Neural progenitor cell (in vitro differentiated cells): Measurements from ENCODE around the gene ANKRD11. TPM values are rescaled to one million over a fixed set of nuclear protein-coding genes. Genes with fewer than 3 reads are reported as not detected.
"Not testable (repeated sequence)": the region's sequence is repeated elsewhere in the genome, so short reads cannot be mapped to it uniquely, and the experiment has no call there.

Experiments used
- DNase-seq: peaks from one replicate; pipeline ENCODE4 v3.0.0-alpha.2; 2016; ENCODE audit warnings: low spot score
- H2AFZ ChIP-seq: fragments of 200-600 bp; sonication (generic); replicated peaks from 2 replicates; pipeline ENCODE4 v1.6.1; 2016; ENCODE audit warnings: antibody characterized with exemption
- H3F3A ChIP-seq: fragments of 200-600 bp; sonication (generic); 2 replicates; pipeline ENCODE4 v1.6.1; 2016; ENCODE audit warnings: antibody characterized with exemption, low read depth
- H3K27ac ChIP-seq: fragments of 200-600 bp; sonication (generic); 2 replicates; pipeline ENCODE4 v1.5.1; 2016; ENCODE audit warnings: mild to moderate bottlenecking
- H3K27me3 ChIP-seq: fragments of 200-600 bp; sonication (generic); 2 replicates; pipeline ENCODE4 v1.6.1; 2016; ENCODE audit warnings: mild to moderate bottlenecking, moderate library complexity
- H3K36me3 ChIP-seq: fragments of 200-600 bp; sonication (generic); 2 replicates; pipeline ENCODE4 v1.5.1; 2016
- H3K4me1 ChIP-seq: fragments of 200-600 bp; sonication (generic); 2 replicates; pipeline ENCODE4 v1.6.1; 2016; ENCODE audit warnings: mixed run types
- H3K4me2 ChIP-seq: fragments of 200-600 bp; sonication (generic); 2 replicates; pipeline ENCODE4 v1.6.1; 2016
- H3K4me3 ChIP-seq: fragments of 200-600 bp; sonication (generic); 2 replicates; pipeline ENCODE4 v1.5.1; 2016
- H3K79me2 ChIP-seq: fragments of 200-600 bp; sonication (generic); 2 replicates; pipeline ENCODE4 v1.6.1; 2016; ENCODE audit warnings: low read depth
- H3K9ac ChIP-seq: fragments of 200-600 bp; sonication (generic); 2 replicates; pipeline ENCODE4 v1.6.1; 2016
- H3K9me3 ChIP-seq: fragments of 200-600 bp; sonication (generic); 2 replicates; pipeline ENCODE4 v1.5.1; 2016; ENCODE audit warnings: low read depth
- H4K20me1 ChIP-seq: fragments of 200-600 bp; sonication (generic); 2 replicates; pipeline ENCODE4 v1.6.1; 2016; ENCODE audit warnings: low read depth
- H3K27ac Mint-ChIP-seq: 3 replicates; pipeline ENCODE4 v1.8.0; 2021; ENCODE audit warnings: mixed read lengths
- H3K27me3 Mint-ChIP-seq: 2 replicates; pipeline ENCODE4 v1.8.0; 2022; ENCODE audit warnings: low read depth, mild to moderate bottlenecking, inconsistent platforms, moderate library complexity, mixed read lengths; ENCODE audit not compliant: insufficient read depth
- H3K36me3 Mint-ChIP-seq: 3 replicates; pipeline ENCODE4 v1.8.0; 2021; ENCODE audit warnings: mixed read lengths
- H3K4me1 Mint-ChIP-seq: 3 replicates; pipeline ENCODE4 v1.8.0; 2021; ENCODE audit warnings: mixed read lengths
- H3K4me3 Mint-ChIP-seq: 3 replicates; pipeline ENCODE4 v1.8.0; 2021; ENCODE audit warnings: mild to moderate bottlenecking, moderate library complexity, mixed read lengths
- H3K9me3 Mint-ChIP-seq: 3 replicates; pipeline ENCODE4 v1.8.0; 2020; ENCODE audit warnings: mixed read lengths
- CTCF ChIP-seq: fragments of 200-600 bp; sonication (generic); IDR thresholded peaks from 2 replicates; pipeline ENCODE4 v1.5.1; 2017; ENCODE audit warnings: antibody characterized with exemption, mild to moderate bottlenecking
- EZH2 ChIP-seq: fragments of 200-600 bp; sonication (generic); IDR thresholded peaks from 2 replicates; pipeline ENCODE4 v1.6.1; 2017; ENCODE audit warnings: antibody characterized with exemption, mild to moderate bottlenecking, moderate library complexity
- EZH2phosphoT487 ChIP-seq: fragments of 200-600 bp; sonication (generic); IDR thresholded peaks from 2 replicates; pipeline ENCODE4 v1.6.1; 2017; ENCODE audit warnings: antibody characterized with exemption
- total RNA-seq: library from RNA; depleted of rRNA; stranded (reverse); fragments of >200 nt; gene quantifications from 2 replicates; pipeline ENCODE4 v1.2.3, GENCODE V29; 2015; ENCODE audit warnings: low replicate concordance

ANKRD11 gene
- total RNA-seq, 1 donor from 2014 or later = 47.3 TPM

- peaks cover 24% of the 10 kb centered on the region for H3K9me3 Mint-ChIP-seq
- H3K27ac Mint-ChIP-seq = no peak overlapping the region
- Histone ChIP-seq H2AFZ (no peak overlapping the region), H3F3A (peaks cover 8% of the 10 kb centered on the region), H3K79me2 (peaks cover 98% of the 10 kb centered on the region), H3K27me3 (no peaks in the 10 kb centered on the region), H3K4me1 (no peaks in the 10 kb centered on the region), H4K20me1 (peaks cover 73% of the 10 kb centered on the region), H3K36me3 (no peaks in the 10 kb centered on the region), H3K9me3 (no peaks in the 10 kb centered on the region), H3K9ac (no peak overlapping the region), H3K4me2 (no peak overlapping the region), H3K27ac (peak overlapping the region; percentile 46), H3K4me3 (no peak overlapping the region)
- DNase-seq = no peak
- H3K36me3 Mint-ChIP-seq = peaks cover 31% of the 10 kb centered on the region
- H3K27me3 Mint-ChIP-seq = peaks cover 7% of the 10 kb centered on the region
- TF ChIP-seq EZH2phosphoT487 (no peak), CTCF (no peak), EZH2 (no peak)
- peaks cover 17% of the 10 kb centered on the region for H3K4me1 Mint-ChIP-seq
- no peak overlapping the region for H3K4me3 Mint-ChIP-seq
Measured at GRCh38 chr16:89455692-89456091, 34.7 kb downstream of the ANKRD11 start.

- H3K36me3 Mint-ChIP-seq = peaks cover 27% of the 10 kb centered on the region
- H3F3A ChIP-seq = peaks cover 8% of the 10 kb centered on the region
- H3K4me3 Mint-ChIP-seq = no peak overlapping the region
- no peak overlapping the region for H2AFZ ChIP-seq
- H3K27me3 Mint-ChIP-seq = peaks cover 7% of the 10 kb centered on the region
- no peak overlapping the region for H3K9ac ChIP-seq
- H3K79me2 ChIP-seq = peaks cover 98% of the 10 kb centered on the region
- no peaks in the 10 kb centered on the region for H3K4me1 ChIP-seq
- H3K9me3 Mint-ChIP-seq = peaks cover 21% of the 10 kb centered on the region
- TF ChIP-seq EZH2phosphoT487 (no peak), EZH2 (no peak), CTCF (no peak)
- H3K9me3 ChIP-seq = no peaks in the 10 kb centered on the region
- H3K4me1 Mint-ChIP-seq = peaks cover 18% of the 10 kb centered on the region
- H3K27ac ChIP-seq = peak overlapping the region; percentile 46
- no peak overlapping the region for H3K27ac Mint-ChIP-seq
- H3K36me3 ChIP-seq = no peaks in the 10 kb centered on the region
- no peak overlapping the region for H3K4me3 ChIP-seq
- no peak for DNase-seq
- no peaks in the 10 kb centered on the region for H3K27me3 ChIP-seq
- H4K20me1 ChIP-seq = peaks cover 73% of the 10 kb centered on the region
- H3K4me2 ChIP-seq = no peak overlapping the region
Measured at GRCh38 chr16:89455178-89455577, 35.2 kb downstream of the ANKRD11 start.

- DNase-seq, H3K36me3 ChIP-seq: not testable (repeated sequence)
Measured at GRCh38 chr16:89454378-89455125, 35.8 kb downstream of the ANKRD11 start.

More at GRCh38 chr16:89454378-89455125, 35.8 kb downstream of the ANKRD11 start:
- H3K4me3 Mint-ChIP-seq, H3K27me3 ChIP-seq, H3K27ac ChIP-seq, H3K27me3 Mint-ChIP-seq, H3K4me1 ChIP-seq, H3K4me2 ChIP-seq, H3F3A ChIP-seq, H3K9ac ChIP-seq, H3K27ac Mint-ChIP-seq, H2AFZ ChIP-seq, H3K4me3 ChIP-seq, H3K9me3 ChIP-seq: not testable (repeated sequence)
- peaks cover 98% of the 10 kb centered on the region for H3K79me2 ChIP-seq
- Mint-ChIP-seq H3K4me1 (peaks cover 21% of the 10 kb centered on the region), H3K36me3 (peaks cover 27% of the 10 kb centered on the region), H3K9me3 (peaks cover 21% of the 10 kb centered on the region)
- peaks cover 73% of the 10 kb centered on the region for H4K20me1 ChIP-seq
